GM13977 (cell line): ENCODE measurements around the gene LYPD6B.

Source experiments
- DNase-seq: peaks from one replicate; pipeline ENCODE4 v3.0.0; 2012; ENCODE audit warnings: low spot score
- CTCF ChIP-seq: IDR thresholded peaks from 2 replicates; pipeline ENCODE4 v1.5.1; 2012; ENCODE audit warnings: mild to moderate bottlenecking, control low read depth; ENCODE audit not compliant: insufficient read depth; ENCODE audit errors: extremely low read depth, missing control alignments
- in situ Hi-C: fragments of 300-500 bp; cut with MboI; formaldehyde crosslinking; loops from one replicate; pipeline ENCODE4 v1.12.0; 2022; ENCODE audit warnings: low sequenced_read_pairs, low pct_unique_long_range_greater_than_20kb, mixed read lengths, inconsistent platforms; ENCODE audit not compliant: unreplicated experiment

LYPD6B gene

GRCh38 chr2:149036507-149037293 is 1.8 kb upstream of the LYPD6B start:
- DNase-seq: no peak
- in situ Hi-C loops: loop anchor here (25.0 kb wide), 1 partner anchor 276 kb away; no protein-coding TSS in a partner anchor
- no peak for TF ChIP-seq CTCF

- DNase-seq: no peak
- in situ Hi-C loops: loop anchor here (25.0 kb wide), 1 partner anchor 274 kb away; no protein-coding TSS in a partner anchor
- TF ChIP-seq CTCF: no peak
Observed at GRCh38 chr2:149037851-149038250, 648 bp upstream of the LYPD6B start.

GRCh38 chr2:149039213-149039724 is 770 bp downstream of the LYPD6B start:
- in situ Hi-C loops: loop anchor here (25.0 kb wide), 1 partner anchor 273 kb away; no protein-coding TSS in a partner anchor
- no peak for DNase-seq
- TF ChIP-seq CTCF: no peak

- DNase-seq: peak; percentile 74
- in situ Hi-C loops: loop anchor here (25.0 kb wide), 1 partner anchor 272 kb away; no protein-coding TSS in a partner anchor
- TF ChIP-seq CTCF: peak; percentile 75
Observed at GRCh38 chr2:149040451-149040850, 2.0 kb downstream of the LYPD6B start.

- no peak for DNase-seq
- no peak for TF ChIP-seq CTCF
- in situ Hi-C loops: loop anchor here (25.0 kb wide), 1 partner anchor 271 kb away; no protein-coding TSS in a partner anchor
Observed at GRCh38 chr2:149041482-149041881, 3.0 kb downstream of the LYPD6B start.

- TF ChIP-seq CTCF: no peak
- in situ Hi-C loops: loop anchor here (25.0 kb wide), 1 partner anchor 269 kb away; no protein-coding TSS in a partner anchor
- no peak for DNase-seq
Observed at GRCh38 chr2:149042881-149043280, 4.4 kb downstream of the LYPD6B start.
